K562 (cell line): ENCODE measurements around the gene PDLIM7. TPM values are rescaled to one million over a fixed set of nuclear protein-coding genes. Genes with fewer than 3 reads are reported as not detected.
A peak's percentile ranks its signal among the peaks of the same experiment; 100 is the strongest.

Experiments used
- HNRNPUL1 ChIP-seq: fragments of 200-400 bp; formaldehyde crosslinking; IDR thresholded peaks from 2 replicates; pipeline ENCODE4 v1.6.1; 2017; ENCODE audit warnings: low read length
- IFI16 ChIP-seq: fragments of 250-450 bp; sonication (Bioruptor Pico); IDR thresholded peaks from 2 replicates; pipeline ENCODE4 v2.1.2; 2022; ENCODE audit warnings: mild to moderate bottlenecking, inconsistent platforms
- MEIS2 ChIP-seq: fragments of 450-650 bp; IDR thresholded peaks from 2 replicates; pipeline ENCODE4 v1.6.1; 2014; ENCODE audit warnings: mild to moderate bottlenecking; ENCODE audit not compliant: partially characterized antibody
- NCOA1 ChIP-seq: fragments of 450-650 bp; IDR thresholded peaks from 2 replicates; pipeline ENCODE4 v1.6.1; 2016; ENCODE audit warnings: low read depth
- NFATC3 ChIP-seq: fragments of 450-650 bp; IDR thresholded peaks from 2 replicates; pipeline ENCODE4 v1.6.1; 2017; ENCODE audit warnings: mild to moderate bottlenecking
- NR4A1 ChIP-seq, 2 experiments: fragments of 250-450 bp in 1 of 2; fragments of 450-650 bp in 1 of 2; sonication (Bioruptor Pico) in 1 of 2; IDR thresholded peaks; 2 replicates each; pipeline versions ENCODE4 v1.4.0 to v1.6.1; 2016 to 2020; ENCODE audit warnings: mild to moderate bottlenecking in 2 of 2, missing compliant biosample characterization in 1 of 2, missing genetic modification characterization in 1 of 2, moderate library complexity in 1 of 2
- RBM22 ChIP-seq: fragments of 200-400 bp; formaldehyde crosslinking; IDR thresholded peaks from 2 replicates; pipeline ENCODE4 v1.6.1; 2018; ENCODE audit warnings: low read length, low read depth; ENCODE audit not compliant: poor library complexity, severe bottlenecking
- SMAD1 ChIP-seq: fragments of 150-350 bp; IDR thresholded peaks from 2 replicates; pipeline ENCODE4 v1.6.1; 2014; ENCODE audit warnings: low read length, low read depth; ENCODE audit not compliant: partially characterized antibody
- TGIF2 ChIP-seq: sonication (generic); formaldehyde crosslinking; IDR thresholded peaks from 2 replicates; pipeline ENCODE4 v1.8.1; 2022; ENCODE audit warnings: mild to moderate bottlenecking, missing genetic modification reagents, moderate library complexity
- ZKSCAN3 ChIP-seq: fragments of 250-450 bp; sonication (Bioruptor Pico); IDR thresholded peaks from 2 replicates; pipeline ENCODE4 v1.4.0; 2020
- ZNF232 ChIP-seq: sonication (generic); formaldehyde crosslinking; IDR thresholded peaks from 2 replicates; pipeline ENCODE4 v1.8.0; 2022; ENCODE audit warnings: mild to moderate bottlenecking, missing genetic modification reagents
- polyA plus RNA-seq, 8 experiments: library from polyadenylated mRNA; depleted of rRNA in 4 of 8; stranded (reverse) in 5 of 8; unstranded in 3 of 8; fragments of >200 nt; fragmentation: Nextera tagmentation in 2 of 8; fragmentation: Illumina TruSeq in 1 of 8; extraction: Ambion mirVana in 2 of 8; extraction: Trizol in 1 of 8; gene quantifications; 2 replicates each; pipeline versions ENCODE4 v1.2.1 to v1.2.3, GENCODE V29; 2011 to 2014; ENCODE audit warnings: inconsistent platforms in 1 of 8, missing spikeins in 1 of 8
- total RNA-seq, 7 experiments: library from RNA; depleted of rRNA in 6 of 7; stranded (reverse); fragments of >200 nt in 6 of 7; fragmentation: Illumina TruSeq in 2 of 7; extraction: Trizol in 2 of 7; gene quantifications; 2 replicates each; pipeline versions ENCODE4 v1.2.1 to v1.2.3, GENCODE V29; 2011 to 2021; ENCODE audit warnings: low replicate concordance in 1 of 7
- TF ChIP-seq, protein P1 (sequence below): fragments of 250-450 bp; sonication (Bioruptor Pico); IDR thresholded peaks from 2 replicates; pipeline ENCODE4 v1.6.1; 2021; ENCODE audit warnings: mild to moderate bottlenecking
- TF ChIP-seq, protein P2 (sequence below): fragments of 250-450 bp; sonication (Bioruptor Pico); IDR thresholded peaks from 2 replicates; pipeline ENCODE4 v1.9.0; 2021; ENCODE audit warnings: mild to moderate bottlenecking
- TF ChIP-seq, protein P3 (sequence below): IDR thresholded peaks from 2 replicates; pipeline ENCODE4 v1.6.1; 2011; ENCODE audit not compliant: insufficient read length; ENCODE audit errors: extremely low read depth
- TF ChIP-seq, protein P4 (sequence below): sonication (generic); formaldehyde crosslinking; IDR thresholded peaks from 2 replicates; pipeline ENCODE4 v1.8.0; 2022; ENCODE audit warnings: missing genetic modification reagents, mild to moderate bottlenecking, borderline replicate concordance
- TF ChIP-seq, protein P5 (sequence below): sonication (generic); formaldehyde crosslinking; IDR thresholded peaks from 2 replicates; pipeline ENCODE4 v1.8.0; 2022; ENCODE audit warnings: missing genetic modification reagents, mild to moderate bottlenecking, moderate library complexity, borderline replicate concordance
- TF ChIP-seq, protein P6 (sequence below): fragments of 450-650 bp; IDR thresholded peaks from 2 replicates; pipeline ENCODE4 v1.6.1; 2017; ENCODE audit warnings: antibody characterized with exemption, mild to moderate bottlenecking
- TF ChIP-seq, protein P7 (sequence below): sonication (generic); formaldehyde crosslinking; IDR thresholded peaks from 2 replicates; pipeline ENCODE4 v1.8.1; 2023; ENCODE audit warnings: mild to moderate bottlenecking, missing genetic modification reagents

Gene PDLIM7
- total and polyA plus RNA-seq, 9 of the 15 experiments (the other 6 are each of a cell fraction or from before 2014, with no cell fraction given): 2.1 to 124 (median 32.6) TPM

DNA sequence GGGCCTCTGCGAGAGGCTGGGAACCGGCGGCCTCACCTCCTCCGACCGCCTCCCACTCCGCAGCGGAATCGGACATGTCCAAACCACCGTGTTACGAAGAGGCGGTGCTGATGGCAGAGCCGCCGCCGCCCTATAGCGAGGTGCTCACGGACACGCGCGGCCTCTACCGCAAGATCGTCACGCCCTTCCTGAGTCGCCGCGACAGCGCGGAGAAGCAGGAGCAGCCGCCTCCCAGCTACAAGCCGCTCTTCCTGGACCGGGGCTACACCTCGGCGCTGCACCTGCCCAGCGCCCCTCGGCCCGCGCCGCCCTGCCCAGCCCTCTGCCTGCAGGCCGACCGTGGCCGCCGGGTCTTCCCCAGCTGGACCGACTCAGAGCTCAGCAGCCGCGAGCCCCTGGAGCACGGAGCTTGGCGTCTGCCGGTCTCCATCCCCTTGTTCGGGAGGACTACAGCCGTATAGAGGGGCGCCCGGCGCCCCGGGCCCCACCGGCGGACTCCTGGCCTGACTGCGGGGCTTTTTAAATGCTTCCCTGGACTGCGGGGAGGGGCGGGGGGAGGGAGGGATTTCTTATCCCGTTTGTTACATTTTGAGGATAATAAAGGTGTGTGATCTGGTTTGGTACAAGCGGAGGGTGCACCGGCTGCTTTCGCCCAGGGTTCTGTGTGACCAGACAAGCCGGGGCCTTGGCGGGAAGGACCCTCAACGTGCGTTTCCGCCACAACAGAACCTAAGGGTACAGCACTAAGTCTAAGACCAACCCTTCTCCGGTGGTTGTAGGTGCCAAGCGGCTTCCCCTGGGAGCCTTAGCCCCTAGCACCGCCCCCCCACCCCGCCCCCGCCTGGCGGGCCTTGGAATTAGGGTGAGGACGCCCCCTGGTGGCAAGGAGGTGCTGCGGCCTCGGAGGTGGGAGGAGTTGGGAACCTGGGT lies 41.5 kb downstream of the PDLIM7 start (continued):
- TF ChIP-seq, protein P1, sequence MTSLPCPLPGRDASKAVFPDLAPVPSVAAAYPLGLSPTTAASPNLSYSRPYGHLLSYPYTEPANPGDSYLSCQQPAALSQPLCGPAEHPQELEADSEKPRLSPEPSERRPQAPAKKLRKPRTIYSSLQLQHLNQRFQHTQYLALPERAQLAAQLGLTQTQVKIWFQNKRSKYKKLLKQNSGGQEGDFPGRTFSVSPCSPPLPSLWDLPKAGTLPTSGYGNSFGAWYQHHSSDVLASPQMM (CRISPR knock-in tag): no peak
- TF ChIP-seq, protein P2, sequence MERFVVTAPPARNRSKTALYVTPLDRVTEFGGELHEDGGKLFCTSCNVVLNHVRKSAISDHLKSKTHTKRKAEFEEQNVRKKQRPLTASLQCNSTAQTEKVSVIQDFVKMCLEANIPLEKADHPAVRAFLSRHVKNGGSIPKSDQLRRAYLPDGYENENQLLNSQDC (CRISPR knock-in tag): no peak
- TF ChIP-seq NR4A1 (CRISPR knock-in tag; IDR thresholded peaks at IDR 0.05) (no peak), NR4A1 (tag; IDR thresholded peaks at IDR 0.05) (no peak), HNRNPUL1 (no peak), NCOA1 (no peak), SMAD1 (no peak), ZNF232 (CRISPR knock-in tag) (0 out of 2 replicates have a peak, but pooled peaks have one; percentile 51), RBM22 (peak; percentile 2), ZKSCAN3 (CRISPR knock-in tag) (no peak), IFI16 (CRISPR knock-in tag) (no peak), MEIS2 (no peak), NFATC3 (no peak), TGIF2 (peak; percentile 13; the same call in 1 of the 2 replicates)
- TF ChIP-seq, protein P3, sequence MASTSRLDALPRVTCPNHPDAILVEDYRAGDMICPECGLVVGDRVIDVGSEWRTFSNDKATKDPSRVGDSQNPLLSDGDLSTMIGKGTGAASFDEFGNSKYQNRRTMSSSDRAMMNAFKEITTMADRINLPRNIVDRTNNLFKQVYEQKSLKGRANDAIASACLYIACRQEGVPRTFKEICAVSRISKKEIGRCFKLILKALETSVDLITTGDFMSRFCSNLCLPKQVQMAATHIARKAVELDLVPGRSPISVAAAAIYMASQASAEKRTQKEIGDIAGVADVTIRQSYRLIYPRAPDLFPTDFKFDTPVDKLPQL: no peak
- TF ChIP-seq, protein P4, sequence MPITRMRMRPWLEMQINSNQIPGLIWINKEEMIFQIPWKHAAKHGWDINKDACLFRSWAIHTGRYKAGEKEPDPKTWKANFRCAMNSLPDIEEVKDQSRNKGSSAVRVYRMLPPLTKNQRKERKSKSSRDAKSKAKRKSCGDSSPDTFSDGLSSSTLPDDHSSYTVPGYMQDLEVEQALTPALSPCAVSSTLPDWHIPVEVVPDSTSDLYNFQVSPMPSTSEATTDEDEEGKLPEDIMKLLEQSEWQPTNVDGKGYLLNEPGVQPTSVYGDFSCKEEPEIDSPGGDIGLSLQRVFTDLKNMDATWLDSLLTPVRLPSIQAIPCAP: no peak
- TF ChIP-seq, protein P5, sequence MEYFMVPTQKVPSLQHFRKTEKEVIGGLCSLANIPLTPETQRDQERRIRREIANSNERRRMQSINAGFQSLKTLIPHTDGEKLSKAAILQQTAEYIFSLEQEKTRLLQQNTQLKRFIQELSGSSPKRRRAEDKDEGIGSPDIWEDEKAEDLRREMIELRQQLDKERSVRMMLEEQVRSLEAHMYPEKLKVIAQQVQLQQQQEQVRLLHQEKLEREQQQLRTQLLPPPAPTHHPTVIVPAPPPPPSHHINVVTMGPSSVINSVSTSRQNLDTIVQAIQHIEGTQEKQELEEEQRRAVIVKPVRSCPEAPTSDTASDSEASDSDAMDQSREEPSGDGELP (CRISPR knock-in tag): peak; percentile 47
- TF ChIP-seq, protein P6, sequence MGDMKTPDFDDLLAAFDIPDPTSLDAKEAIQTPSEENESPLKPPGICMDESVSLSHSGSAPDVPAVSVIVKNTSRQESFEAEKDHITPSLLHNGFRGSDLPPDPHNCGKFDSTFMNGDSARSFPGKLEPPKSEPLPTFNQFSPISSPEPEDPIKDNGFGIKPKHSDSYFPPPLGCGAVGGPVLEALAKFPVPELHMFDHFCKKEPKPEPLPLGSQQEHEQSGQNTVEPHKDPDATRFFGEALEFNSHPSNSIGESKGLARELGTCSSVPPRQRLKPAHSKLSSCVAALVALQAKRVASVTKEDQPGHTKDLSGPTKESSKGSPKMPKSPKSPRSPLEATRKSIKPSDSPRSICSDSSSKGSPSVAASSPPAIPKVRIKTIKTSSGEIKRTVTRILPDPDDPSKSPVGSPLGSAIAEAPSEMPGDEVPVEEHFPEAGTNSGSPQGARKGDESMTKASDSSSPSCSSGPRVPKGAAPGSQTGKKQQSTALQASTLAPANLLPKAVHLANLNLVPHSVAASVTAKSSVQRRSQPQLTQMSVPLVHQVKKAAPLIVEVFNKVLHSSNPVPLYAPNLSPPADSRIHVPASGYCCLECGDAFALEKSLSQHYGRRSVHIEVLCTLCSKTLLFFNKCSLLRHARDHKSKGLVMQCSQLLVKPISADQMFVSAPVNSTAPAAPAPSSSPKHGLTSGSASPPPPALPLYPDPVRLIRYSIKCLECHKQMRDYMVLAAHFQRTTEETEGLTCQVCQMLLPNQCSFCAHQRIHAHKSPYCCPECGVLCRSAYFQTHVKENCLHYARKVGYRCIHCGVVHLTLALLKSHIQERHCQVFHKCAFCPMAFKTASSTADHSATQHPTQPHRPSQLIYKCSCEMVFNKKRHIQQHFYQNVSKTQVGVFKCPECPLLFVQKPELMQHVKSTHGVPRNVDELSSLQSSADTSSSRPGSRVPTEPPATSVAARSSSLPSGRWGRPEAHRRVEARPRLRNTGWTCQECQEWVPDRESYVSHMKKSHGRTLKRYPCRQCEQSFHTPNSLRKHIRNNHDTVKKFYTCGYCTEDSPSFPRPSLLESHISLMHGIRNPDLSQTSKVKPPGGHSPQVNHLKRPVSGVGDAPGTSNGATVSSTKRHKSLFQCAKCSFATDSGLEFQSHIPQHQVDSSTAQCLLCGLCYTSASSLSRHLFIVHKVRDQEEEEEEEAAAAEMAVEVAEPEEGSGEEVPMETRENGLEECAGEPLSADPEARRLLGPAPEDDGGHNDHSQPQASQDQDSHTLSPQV: 0 out of 2 replicates have a peak, but pooled peaks have one; percentile 26
- TF ChIP-seq, protein P7, sequence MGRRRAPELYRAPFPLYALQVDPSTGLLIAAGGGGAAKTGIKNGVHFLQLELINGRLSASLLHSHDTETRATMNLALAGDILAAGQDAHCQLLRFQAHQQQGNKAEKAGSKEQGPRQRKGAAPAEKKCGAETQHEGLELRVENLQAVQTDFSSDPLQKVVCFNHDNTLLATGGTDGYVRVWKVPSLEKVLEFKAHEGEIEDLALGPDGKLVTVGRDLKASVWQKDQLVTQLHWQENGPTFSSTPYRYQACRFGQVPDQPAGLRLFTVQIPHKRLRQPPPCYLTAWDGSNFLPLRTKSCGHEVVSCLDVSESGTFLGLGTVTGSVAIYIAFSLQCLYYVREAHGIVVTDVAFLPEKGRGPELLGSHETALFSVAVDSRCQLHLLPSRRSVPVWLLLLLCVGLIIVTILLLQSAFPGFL (CRISPR knock-in tag): no peak
